IMR-90 (cell line): ENCODE data around the gene CRYBG2. TPM values are rescaled to one million over a fixed set of nuclear protein-coding genes. Genes with fewer than 3 reads are reported as not detected.
A peak's percentile ranks its signal among the peaks of the same experiment; 100 is the strongest.

Experiments used
- ATAC-seq: fragments of 200-7000 bp; cut with Tn5 transposase; 2 replicates; pipeline ENCODE4 v1.9.1; 2020; ENCODE audit warnings: low read depth, mild to moderate bottlenecking, moderate library complexity
- BruUV-seq: library from RNA; stranded (reverse); fragments of 400-500 nt; replicated peaks from 2 replicates; lab custom pipeline; 2021; lab: Mats Ljungman, UMichigan
- CTCF ChIA-PET: fragments of 300-600 bp; formaldehyde crosslinking; extraction: SDS; loops from one replicate; lab custom pipeline; 2021; ENCODE audit warnings: antibody characterized with exemption; lab: Yijun Ruan, JAX
- POLR2A ChIA-PET: fragments of 300-600 bp; sonication (Branson Sonifier 250); formaldehyde crosslinking; loops from one replicate; lab custom pipeline; 2022; ENCODE audit warnings: antibody characterized with exemption; ENCODE audit not compliant: unreplicated experiment; lab: Charles Lee
- DNase-seq: peaks from one replicate; pipeline ENCODE4 v3.0.0; 2013
- H2AFZ ChIP-seq: replicated peaks from 2 replicates; pipeline ENCODE3; 2013; ENCODE audit warnings: low read length, mild to moderate bottlenecking; ENCODE audit not compliant: poor library complexity
- H2AK5ac ChIP-seq: 2 replicates; pipeline ENCODE4 v1.6.1; 2013; ENCODE audit warnings: low read depth, low read length, inconsistent platforms
- H2AK9ac ChIP-seq: replicated peaks from 2 replicates; pipeline ENCODE3; 2013; ENCODE audit warnings: mild to moderate bottlenecking, low read depth, low read length, moderate library complexity; ENCODE audit not compliant: poor library complexity
- H2BK120ac ChIP-seq: 2 replicates; pipeline ENCODE4 v1.6.1; 2013; ENCODE audit warnings: low read depth, low read length, inconsistent platforms
- H2BK15ac ChIP-seq: 3 replicates; pipeline ENCODE4 v1.6.1; 2013; ENCODE audit warnings: low read depth, low read length, inconsistent platforms
- H2BK20ac ChIP-seq: 2 replicates; pipeline ENCODE4 v1.6.1; 2013; ENCODE audit warnings: low read depth, mild to moderate bottlenecking, inconsistent platforms, low read length, moderate library complexity
- H2BK5ac ChIP-seq: 2 replicates; pipeline ENCODE4 v1.6.1; 2013; ENCODE audit warnings: mild to moderate bottlenecking, low read depth, low read length, inconsistent platforms; ENCODE audit not compliant: poor library complexity, severe bottlenecking
- H3K14ac ChIP-seq: replicated peaks from 2 replicates; pipeline ENCODE4 v1.6.1; 2013; ENCODE audit warnings: low read depth, low read length, inconsistent platforms
- H3K18ac ChIP-seq: 2 replicates; pipeline ENCODE4 v1.6.1; 2013; ENCODE audit warnings: low read depth, low read length, control low read depth
- H3K23ac ChIP-seq: 2 replicates; pipeline ENCODE4 v1.6.1; 2013; ENCODE audit warnings: low read depth, low read length, inconsistent platforms
- H3K27ac ChIP-seq: 2 replicates; pipeline ENCODE4 v1.5.1; 2013; ENCODE audit warnings: mild to moderate bottlenecking, control low read depth, low read length; ENCODE audit not compliant: insufficient read depth
- H3K27me3 ChIP-seq: 2 replicates; pipeline ENCODE4 v1.6.1; 2013; ENCODE audit warnings: low read length; ENCODE audit not compliant: control insufficient read depth, insufficient read depth
- H3K36me3 ChIP-seq: 2 replicates; pipeline ENCODE4 v1.6.1; 2013; ENCODE audit warnings: low read length, mixed read lengths; ENCODE audit not compliant: control insufficient read depth, insufficient read depth
- H3K4ac ChIP-seq: 2 replicates; pipeline ENCODE4 v1.6.1; 2013; ENCODE audit warnings: low read depth, low read length, inconsistent platforms
- H3K4me1 ChIP-seq: 2 replicates; pipeline ENCODE4 v1.6.1; 2013; ENCODE audit warnings: low read length, mixed read lengths; ENCODE audit not compliant: control insufficient read depth, insufficient read depth
- H3K4me2 ChIP-seq: 2 replicates; pipeline ENCODE4 v1.6.1; 2013; ENCODE audit warnings: low read depth, mild to moderate bottlenecking, control low read depth, low read length, moderate library complexity
- H3K4me3 ChIP-seq: 2 replicates; pipeline ENCODE4 v1.5.1; 2013; ENCODE audit warnings: low read depth, mild to moderate bottlenecking, control low read depth, low read length, moderate library complexity; ENCODE audit not compliant: insufficient read depth
- H3K56ac ChIP-seq: 2 replicates; pipeline ENCODE4 v1.6.1; 2013; ENCODE audit warnings: low read length, inconsistent platforms; ENCODE audit not compliant: insufficient read depth; ENCODE audit errors: extremely low read depth
- H3K79me1 ChIP-seq, 2 experiments: 2 replicates each; pipeline ENCODE4 v1.6.1; 2013; ENCODE audit warnings: low read length in 2 of 2, inconsistent platforms in 1 of 2, low read depth in 1 of 2
- H3K9ac ChIP-seq: 2 replicates; pipeline ENCODE4 v1.6.1; 2013; ENCODE audit warnings: low read depth, low read length, control low read depth
- H3K9me1 ChIP-seq: 2 replicates; pipeline ENCODE4 v1.6.1; 2013; ENCODE audit warnings: low read length, inconsistent platforms; ENCODE audit not compliant: insufficient read depth
- H3K9me3 ChIP-seq: 2 replicates; pipeline ENCODE4 v1.6.1; 2013; ENCODE audit warnings: low read length; ENCODE audit not compliant: control insufficient read depth, insufficient read depth
- H4K20me1 ChIP-seq: 2 replicates; pipeline ENCODE4 v1.6.1; 2013; ENCODE audit warnings: low read length, inconsistent platforms; ENCODE audit not compliant: insufficient read depth
- H4K5ac ChIP-seq: 2 replicates; pipeline ENCODE4 v1.6.1; 2013; ENCODE audit warnings: mild to moderate bottlenecking, low read depth, low read length, control low read depth
- H4K8ac ChIP-seq, 2 experiments: 2 replicates each; pipeline ENCODE4 v1.6.1; 2013; ENCODE audit warnings: low read depth in 2 of 2, low read length in 2 of 2, control low read depth in 1 of 2, inconsistent platforms in 1 of 2
- H4K91ac ChIP-seq: 2 replicates; pipeline ENCODE4 v1.6.1; 2013; ENCODE audit warnings: low read depth, low read length, inconsistent platforms; ENCODE audit not compliant: insufficient read depth
- BHLHE40 ChIP-seq: fragments of 150-350 bp; IDR thresholded peaks from 2 replicates; pipeline ENCODE4 v1.6.1; 2016; ENCODE audit warnings: mild to moderate bottlenecking, low read depth, low read length
- CEBPB ChIP-seq: IDR thresholded peaks from 2 replicates; pipeline ENCODE4 v1.6.1; 2012; ENCODE audit warnings: low read depth, low read length, improper control_type of control experiment
- FOS ChIP-seq: fragments of 150-350 bp; IDR thresholded peaks from 2 replicates; pipeline ENCODE4 v1.6.1; 2016; ENCODE audit warnings: low read depth, low read length
- MAFK ChIP-seq: IDR thresholded peaks from 2 replicates; pipeline ENCODE4 v1.6.1; 2012; ENCODE audit warnings: low read depth, low read length, improper control_type of control experiment
- NFE2L2 ChIP-seq: fragments of 150-350 bp; IDR thresholded peaks from 2 replicates; pipeline ENCODE4 v1.6.1; 2016; ENCODE audit warnings: low read depth, mild to moderate bottlenecking, low read length
- POLR2A ChIP-seq: IDR thresholded peaks from 2 replicates; pipeline ENCODE4 v1.6.1; 2012; ENCODE audit warnings: mild to moderate bottlenecking, low read depth, low read length
- RAD21 ChIP-seq: IDR thresholded peaks from 2 replicates; pipeline ENCODE4 v1.6.1; 2012; ENCODE audit warnings: low read length, improper control_type of control experiment
- SMC3 ChIP-seq: fragments of 150-350 bp; IDR thresholded peaks from 2 replicates; pipeline ENCODE4 v1.6.1; 2016; ENCODE audit warnings: low read depth, mild to moderate bottlenecking, antibody characterized with exemption, low read length, moderate library complexity
- WGBS, 2 experiments: methylation state at CpG; one replicate each; pipeline versions ENCODE4 v1.1.5 to v1.1.7; 2013; ENCODE audit warnings: missing lambda C conversion rate in 2 of 2; ENCODE audit not compliant: insufficient read length in 1 of 2; ENCODE audit errors: extremely low coverage in 2 of 2; 5-methylcytosine and 5-hydroxymethylcytosine counted together
- dilution Hi-C: fragments of 300-500 bp; cut with HindIII; formaldehyde crosslinking; loops from one replicate; pipeline ENCODE4 v1.14.3; 2018; ENCODE audit warnings: low sequenced_read_pairs; ENCODE audit not compliant: unreplicated experiment
- in situ Hi-C: fragments of 300-500 bp; cut with MboI; formaldehyde crosslinking; loops from 3 replicates; pipeline ENCODE4 v1.14.3; 2019; ENCODE audit warnings: low sequenced_read_pairs, inconsistent platforms, mixed read lengths
- intact Hi-C: fragments of 100-400 bp; cut with micrococcal nuclease; formaldehyde crosslinking; loops from 2 replicates; pipeline ENCODE4 v1.10.0; 2022
- polyA plus RNA-seq, 3 experiments: library from polyadenylated mRNA; depleted of rRNA; stranded (reverse); fragments of >200 nt; gene quantifications; 2 replicates each; pipeline ENCODE4 v1.2.3, GENCODE V29; 2012; ENCODE audit warnings: low replicate concordance in 1 of 3
- total RNA-seq: library from RNA; depleted of rRNA; stranded (reverse); fragments of >200 nt; gene quantifications from 2 replicates; pipeline ENCODE4 v1.2.3, GENCODE V29; 2012

Gene CRYBG2
- total and polyA plus RNA-seq, 2 of the 4 experiments (the other 2 are of a cell fraction) = not detected

GRCh38 chr1:26281091-26281958 lies 72.6 kb downstream of the CRYBG2 start:
- intact Hi-C loops = no loop called here
- Histone ChIP-seq H2BK20ac (peak overlapping the region; percentile 27), H3K27ac (peak overlapping the region; percentile 95), H3K4me1 (peaks cover 62% of the 10 kb centered on the region), H3K4ac (peak overlapping the region; percentile 98), H2AFZ (peak overlapping the region; percentile 60), H3K14ac (peak overlapping the region; percentile 74), H2AK9ac (peak overlapping the region; percentile 90), H2BK15ac (peak overlapping the region; percentile 57; the same call in 1 of the 3 replicates), H4K20me1 (peaks cover 44% of the 10 kb centered on the region), H3K56ac (peak overlapping the region; percentile 53; the same call in 1 of the 2 replicates), H3K9ac (peak overlapping the region; percentile 96), H2BK5ac (peak overlapping the region; percentile 98), H3K4me3 (peak overlapping the region; percentile 89), H4K8ac (peak overlapping the region; percentile 69 to 79), H3K36me3 (peaks cover 24% of the 10 kb centered on the region), H3K4me2 (peak overlapping the region; percentile 96), H2BK120ac (peak overlapping the region; percentile 24; the same call in 1 of the 2 replicates), H3K18ac (peak overlapping the region; percentile 25), H3K9me1 (peaks cover 51% of the 10 kb centered on the region), H4K91ac (peak overlapping the region; percentile 77), H4K5ac (peak overlapping the region; percentile 47), H3K79me1 (peaks cover 25 to 81% of the 10 kb centered on the region in 2 experiments), H3K23ac (peak overlapping the region; percentile 54), H3K27me3 (no peaks in the 10 kb centered on the region), H3K9me3 (no peaks in the 10 kb centered on the region), H2AK5ac (peak overlapping the region; percentile 99)
- DNase-seq (no peak), ATAC-seq (no peak)
- 100% methylated on average over 1 of the region's 5 CpGs; no CpG with 5 or more reads in 1 of the 2 experiments for WGBS, 2 experiments
- in situ Hi-C loops = no loop called here
- dilution Hi-C loops = no loop called here
- POLR2A ChIA-PET = interaction anchor here (0.6 kb wide), 1 partner anchor 28 kb away, joined by 9 read pairs; no protein-coding TSS in a partner anchor
- BruUV-seq = TSS peak; percentile 99
- TF ChIP-seq RAD21 = no peak
- TF ChIP-seq SMC3 = no peak
- TF ChIP-seq POLR2A = peak; percentile 29
- TF ChIP-seq MAFK = no peak
- no peak for TF ChIP-seq NFE2L2
- TF ChIP-seq CEBPB = peak; percentile 72
- no peak for TF ChIP-seq BHLHE40
- no peak for TF ChIP-seq FOS
- CTCF ChIA-PET = interaction anchor here (0.6 to 0.7 kb wide), 2 partner anchors 40 to 112 kb away, joined by 3 read pairs; partner anchors contain the start of gene ZNF593
